H1 (cell line): ENCODE results near the gene PIAS1. TPM values are rescaled to one million over a fixed set of nuclear protein-coding genes. Genes with fewer than 3 reads are reported as not detected.

Experiments
- CTCF ChIA-PET: fragments of 300-600 bp; sonication (Branson Sonifier 250); formaldehyde crosslinking; loops from one replicate; lab custom pipeline; 2021; ENCODE audit not compliant: partially characterized antibody; lab: Charles Lee
- POLR2A ChIA-PET: fragments of 300-600 bp; sonication (Branson Sonifier 250); formaldehyde crosslinking; loops from one replicate; lab custom pipeline; 2021; ENCODE audit warnings: inconsistent platforms; ENCODE audit not compliant: partially characterized antibody; lab: Charles Lee
- DNase-seq, 2 experiments: peaks; one replicate each; pipeline versions ENCODE4 v3.0.0 to v3.0.0-alpha.2; 2010 to 2022; ENCODE audit warnings: low spot score in 2 of 2, low read depth in 1 of 2, mixed read lengths in 1 of 2
- FAIRE-seq: peaks from 2 replicates; lab custom pipeline; 2011; peaks lifted over from hg19 to GRCh38; lab: Jason Lieb, UNC
- H2AFZ ChIP-seq: 2 replicates; pipeline ENCODE4 v1.8.1; 2012; ENCODE audit warnings: low read length, inconsistent platforms
- H2AK5ac ChIP-seq: 2 replicates; pipeline ENCODE4 v1.6.1; 2013; ENCODE audit warnings: low read depth, low read length
- H2BK120ac ChIP-seq: replicated peaks from 2 replicates; pipeline ENCODE3; 2013; ENCODE audit warnings: low read depth, low read length, inconsistent platforms
- H2BK12ac ChIP-seq: 2 replicates; pipeline ENCODE4 v1.6.1; 2013; ENCODE audit warnings: low read depth, low read length
- H2BK15ac ChIP-seq: 2 replicates; pipeline ENCODE4 v1.6.1; 2013; ENCODE audit warnings: low read length
- H2BK20ac ChIP-seq: 2 replicates; pipeline ENCODE4 v1.6.1; 2013; ENCODE audit warnings: low read length
- H2BK5ac ChIP-seq: 2 replicates; pipeline ENCODE4 v1.6.1; 2013; ENCODE audit warnings: low read depth, low read length
- H3K14ac ChIP-seq: 2 replicates; pipeline ENCODE4 v1.6.1; 2013; ENCODE audit warnings: inconsistent platforms; ENCODE audit not compliant: insufficient read length
- H3K18ac ChIP-seq: 2 replicates; pipeline ENCODE4 v1.6.1; 2013; ENCODE audit warnings: low read length; ENCODE audit errors: extremely low read depth
- H3K23ac ChIP-seq: 2 replicates; pipeline ENCODE4 v1.6.1; 2013; ENCODE audit warnings: inconsistent platforms; ENCODE audit not compliant: insufficient read length
- H3K23me2 ChIP-seq: 2 replicates; pipeline ENCODE4 v1.6.1; 2013; ENCODE audit warnings: low read depth, low read length
- H3K27ac ChIP-seq: 2 replicates; pipeline ENCODE4 v1.6.1; 2011; ENCODE audit warnings: low read depth, low read length, inconsistent platforms
- H3K27me3 ChIP-seq, 4 experiments: replicated peaks in 1 of 4; 1 replicate in 1 of 4; 2 replicates in 3 of 4; pipeline versions ENCODE4 v1.6.1 to v1.8.1; 2011 to 2013; ENCODE audit warnings: low read length in 3 of 4, mild to moderate bottlenecking in 3 of 4, inconsistent platforms in 2 of 4, mixed read lengths in 2 of 4, moderate library complexity in 1 of 4; ENCODE audit not compliant: control insufficient read depth in 3 of 4, insufficient read depth in 3 of 4; ENCODE audit errors: extremely low read depth in 1 of 4
- H3K36me3 ChIP-seq, 4 experiments: 2 replicates each; pipeline versions ENCODE4 v1.6.1 to v1.8.1; 2011 to 2013; ENCODE audit warnings: mild to moderate bottlenecking in 4 of 4, low read length in 3 of 4, moderate library complexity in 2 of 4, control low read depth in 1 of 4, inconsistent platforms in 1 of 4; ENCODE audit not compliant: insufficient read depth in 4 of 4, control insufficient read depth in 2 of 4
- H3K4ac ChIP-seq: replicated peaks from 2 replicates; pipeline ENCODE3; 2013; ENCODE audit warnings: low read length, low read depth, mixed read lengths, inconsistent platforms; ENCODE audit not compliant: insufficient read length
- H3K4me1 ChIP-seq, 4 experiments: replicated peaks in 1 of 4; 1 replicate in 1 of 4; 2 replicates in 3 of 4; pipeline versions ENCODE4 v1.6.1 to v1.8.1; 2011 to 2013; ENCODE audit warnings: low read length in 3 of 4, inconsistent platforms in 2 of 4, mixed read lengths in 1 of 4; ENCODE audit not compliant: insufficient read depth in 4 of 4, control insufficient read depth in 3 of 4
- H3K4me2 ChIP-seq, 2 experiments: 2 replicates each; pipeline versions ENCODE4 v1.6.1 to v1.8.1; 2011 to 2013; ENCODE audit warnings: low read depth in 2 of 2, low read length in 2 of 2, control low read depth in 1 of 2, inconsistent platforms in 1 of 2, mild to moderate bottlenecking in 1 of 2; ENCODE audit not compliant: insufficient read depth in 1 of 2
- H3K4me3 ChIP-seq, 4 experiments: fragments of 200-600, 300-600 bp in 1 of 4; sonication (generic), shearing (Covaris generic), sonication (Bioruptor Twin) in 1 of 4; 2 replicates each; pipeline versions ENCODE4 v1.5.1 to v1.8.1; 2011 to 2016; ENCODE audit warnings: low read length in 4 of 4, low read depth in 3 of 4, control low read depth in 2 of 4, inconsistent platforms in 2 of 4, mild to moderate bottlenecking in 2 of 4, mixed read lengths in 1 of 4, moderate library complexity in 1 of 4; ENCODE audit not compliant: insufficient read depth in 2 of 4; ENCODE audit errors: extremely low read depth in 1 of 4
- H3K56ac ChIP-seq: replicated peaks from 2 replicates; pipeline ENCODE3; 2013; ENCODE audit warnings: low read depth, mild to moderate bottlenecking, mixed read lengths, low read length, inconsistent platforms; ENCODE audit not compliant: insufficient read length
- H3K79me1 ChIP-seq: 2 replicates; pipeline ENCODE4 v1.6.1; 2013; ENCODE audit warnings: low read depth, low read length, control low read depth
- H3K79me2 ChIP-seq, 2 experiments: 2 replicates each; pipeline versions ENCODE4 v1.6.1 to v1.8.1; 2012 to 2013; ENCODE audit warnings: low read length in 2 of 2, mild to moderate bottlenecking in 2 of 2, inconsistent platforms in 1 of 2; ENCODE audit not compliant: insufficient read depth in 2 of 2, control insufficient read depth in 1 of 2
- H3K9ac ChIP-seq, 4 experiments: replicated peaks in 1 of 4; 1 replicate in 1 of 4; 2 replicates in 3 of 4; pipeline versions ENCODE4 v1.6.1 to v1.8.1; 2011 to 2013; ENCODE audit warnings: low read depth in 3 of 4, low read length in 3 of 4, control low read depth in 2 of 4, mild to moderate bottlenecking in 2 of 4, moderate library complexity in 2 of 4, inconsistent platforms in 1 of 4; ENCODE audit errors: extremely low read depth in 1 of 4
- H3K9me3 ChIP-seq, 2 experiments: 2 replicates each; pipeline versions ENCODE4 v1.6.1 to v1.8.1; 2012 to 2013; ENCODE audit warnings: mild to moderate bottlenecking in 2 of 2, moderate library complexity in 2 of 2, control low read depth in 1 of 2, inconsistent platforms in 1 of 2, low read depth in 1 of 2, low read length in 1 of 2, mixed read lengths in 1 of 2; ENCODE audit not compliant: insufficient read depth in 2 of 2
- H4K20me1 ChIP-seq, 2 experiments: replicated peaks in 1 of 2; 2 replicates each; pipeline versions ENCODE3 to v1.8.1; 2011 to 2013; ENCODE audit warnings: inconsistent platforms in 2 of 2, low read length in 2 of 2, mild to moderate bottlenecking in 1 of 2; ENCODE audit not compliant: insufficient read depth in 2 of 2, control insufficient read depth in 1 of 2
- H4K5ac ChIP-seq: 2 replicates; pipeline ENCODE4 v1.6.1; 2013; ENCODE audit warnings: low read length, low read depth, mixed read lengths, inconsistent platforms; ENCODE audit not compliant: insufficient read length
- H4K8ac ChIP-seq: 2 replicates; pipeline ENCODE4 v1.8.0; 2013; ENCODE audit warnings: mild to moderate bottlenecking, moderate library complexity, low read length, inconsistent platforms; ENCODE audit not compliant: insufficient read depth; ENCODE audit errors: extremely low read depth
- H4K91ac ChIP-seq: replicated peaks from 2 replicates; pipeline ENCODE3; 2013; ENCODE audit warnings: low read length, mixed read lengths, inconsistent platforms; ENCODE audit not compliant: insufficient read length
- WGBS, 2 experiments: shearing (Covaris generic) in 1 of 2; methylation state at CpG; one replicate each; pipeline versions ENCODE4 v1.1.6 to v1.1.7; 2013 to 2015; ENCODE audit warnings: low lambda C conversion rate in 2 of 2, mixed read lengths in 2 of 2, inconsistent platforms in 1 of 2, low coverage in 1 of 2, missing lambda C conversion rate in 1 of 2; ENCODE audit not compliant: insufficient replicate concordance in 2 of 2, insufficient coverage in 1 of 2, insufficient read length in 1 of 2; ENCODE audit errors: extremely low coverage in 1 of 2, missing lambda C conversion rate in 1 of 2; 5-methylcytosine and 5-hydroxymethylcytosine counted together
- polyA plus RNA-seq, 7 experiments: library from polyadenylated mRNA; depleted of rRNA in 3 of 7; stranded (reverse) in 5 of 7; unstranded in 2 of 7; fragments of >200 nt in 5 of 7; fragments of 200-250 nt in 2 of 7; gene quantifications; 1 replicate in 5 of 7; 2 replicates in 1 of 7; 4 replicates in 1 of 7; pipeline versions ENCODE4 v1.2.1 to v1.2.3, GENCODE V29; 2011 to 2013; ENCODE audit warnings: missing spikeins in 2 of 7, mixed read lengths in 2 of 7
- total RNA-seq: library from RNA; stranded (reverse); fragmentation: NEBNext Ultra II Directional; extraction: Animal tissue kit (Norgen Biotek cat#: 25700); gene quantifications from 2 replicates; pipeline ENCODE4 v1.2.1, GENCODE V29; 2021

Gene PIAS1
- total and polyA plus RNA-seq, 2 of the 8 experiments (the other 6 are each of a cell fraction or from before 2014, with no cell fraction given): 30.8 to 34.5 TPM

GRCh38 chr15:68205558-68205944 is 151.4 kb downstream of the PIAS1 start:
- Histone ChIP-seq H3K4me3 (no peak overlapping the region), H2AK5ac (no peak overlapping the region), H3K23ac (no peak overlapping the region), H3K4me2 (peak overlapping the region in 1 of 2 experiments; percentile 35; a peak in 1 of 4 replicates), H4K8ac (peak overlapping the region; percentile 37; the same call in 1 of the 2 replicates), H3K23me2 (no peaks in the 10 kb centered on the region), H3K18ac (peak overlapping the region; percentile 60; the same call in 1 of the 2 replicates), H3K27me3 (no peaks in the 10 kb centered on the region), H3K27ac (peak overlapping the region; percentile 22; the same call in 1 of the 2 replicates), H4K5ac (no peak overlapping the region), H2BK15ac (peak overlapping the region; percentile 46; the same call in 1 of the 2 replicates), H2AFZ (no peak overlapping the region), H3K79me2 (peaks cover 0 to 17% of the 10 kb centered on the region in 2 experiments; a peak in 1 of 4 replicates), H3K9ac (no peak overlapping the region), H3K4ac (no peak overlapping the region), H3K9me3 (no peaks in the 10 kb centered on the region), H4K20me1 (peaks cover 6 to 26% of the 10 kb centered on the region in 2 experiments), H4K91ac (no peak overlapping the region), H3K14ac (no peak overlapping the region), H2BK12ac (0 out of 2 replicates have a peak overlapping the region, but pooled peaks have one; percentile 60), H3K56ac (no peak overlapping the region), H2BK120ac (no peak overlapping the region), H3K79me1 (peaks cover 2% of the 10 kb centered on the region; the same call in 1 of the 2 replicates), H2BK5ac (peak overlapping the region; percentile 52), H3K4me1 (peaks cover 2 to 39% (median 26%) of the 10 kb centered on the region in 4 experiments), H2BK20ac (no peak overlapping the region), H3K36me3 (no peaks in the 10 kb centered on the region; a peak in 1 of 8 replicates)
- 87% methylated on average over 11 of the region's 13 CpGs; no CpG with 5 or more reads in 1 of the 2 experiments for WGBS, 2 experiments
- DNase-seq: no peak
- CTCF ChIA-PET: interaction anchor here (1.4 to 4.3 kb wide), 2 partner anchors 10 to 101 kb away, joined by 4 to 36 read pairs; no protein-coding TSS in a partner anchor
- FAIRE-seq: no peak
- POLR2A ChIA-PET: interaction anchor here (0.5 to 3.1 kb wide), 4 partner anchors 10 to 1892 kb away, joined by 3 to 20 read pairs (median 4); partner anchors contain the start of genes CLN6 and TLE3
